GM12878 (cell line): ENCODE data around the gene DYNC1LI1. TPM values are rescaled to one million over a fixed set of nuclear protein-coding genes. Genes with fewer than 3 reads are reported as not detected.

Source experiments
- ATAC-seq: fragments of 200-7000 bp; cut with Tn5 transposase; 3 replicates; pipeline ENCODE4 v1.9.1; 2020; ENCODE audit warnings: mild to moderate bottlenecking, moderate library complexity
- BruUV-seq: library from RNA; stranded (reverse); fragments of 400-500 nt; replicated peaks from 2 replicates; lab custom pipeline; 2021; lab: Mats Ljungman, UMichigan
- CTCF ChIA-PET: fragments of 300-600 bp; sonication (Branson Sonifier 250); formaldehyde crosslinking; extraction: SDS; loops from one replicate; lab custom pipeline; 2021; ENCODE audit warnings: inconsistent platforms; lab: Yijun Ruan, JAX
- POLR2A ChIA-PET: fragments of 350-600 bp; formaldehyde crosslinking; extraction: SDS; loops from one replicate; lab custom pipeline; 2021; ENCODE audit warnings: inconsistent platforms; lab: Charles Lee
- RAD21 ChIA-PET: fragments of 300-600 bp; sonication (Branson Sonifier 250); formaldehyde crosslinking; loops from one replicate; lab custom pipeline; 2023; ENCODE audit warnings: antibody characterized with exemption; ENCODE audit not compliant: unreplicated experiment; lab: Charles Lee
- SMC1A ChIA-PET: fragments of 300-600 bp; sonication (Branson Sonifier 250); formaldehyde crosslinking; loops from one replicate; lab custom pipeline; 2023; ENCODE audit not compliant: unreplicated experiment, uncharacterized antibody; lab: Charles Lee
- DNase-seq: peaks from one replicate; pipeline ENCODE4 v3.0.0-alpha.2; 2011; ENCODE audit warnings: low read depth, low spot score
- FAIRE-seq: peaks from 3 replicates; lab custom pipeline; 2011; peaks lifted over from hg19 to GRCh38; lab: Jason Lieb, UNC
- H2AFZ ChIP-seq: 2 replicates; pipeline ENCODE4 v1.6.0; 2011; ENCODE audit warnings: low read depth, low read length, control low read depth; ENCODE audit not compliant: control insufficient read depth
- H3K27ac ChIP-seq: 2 replicates; pipeline ENCODE4 v1.5.1; 2011; ENCODE audit warnings: control low read depth; ENCODE audit not compliant: control insufficient read depth, insufficient read depth
- H3K27me3 ChIP-seq, 2 experiments: replicated peaks in 1 of 2; 2 replicates each; pipeline versions ENCODE4 v1.6.0 to v1.6.1; 2011; ENCODE audit warnings: low read length in 1 of 2; ENCODE audit not compliant: control insufficient read depth in 2 of 2, insufficient read depth in 2 of 2
- H3K36me3 ChIP-seq, 2 experiments: 2 replicates each; pipeline ENCODE4 v1.5.1; 2011; ENCODE audit warnings: low read length in 1 of 2; ENCODE audit not compliant: control insufficient read depth in 2 of 2, insufficient read depth in 2 of 2
- H3K4me1 ChIP-seq: 2 replicates; pipeline ENCODE4 v1.6.1; 2011; ENCODE audit warnings: mild to moderate bottlenecking, low read length, moderate library complexity, mixed read lengths; ENCODE audit not compliant: control insufficient read depth, insufficient read depth
- H3K4me2 ChIP-seq: 2 replicates; pipeline ENCODE4 v1.6.0; 2011; ENCODE audit warnings: control low read depth; ENCODE audit not compliant: control insufficient read depth, insufficient read depth
- H3K4me3 ChIP-seq: fragments of 200-600 bp; sonication (generic); 2 replicates; pipeline ENCODE4 v1.5.1; 2016
- H3K79me2 ChIP-seq: 2 replicates; pipeline ENCODE4 v1.6.0; 2011; ENCODE audit warnings: low read length; ENCODE audit not compliant: control insufficient read depth, insufficient read depth
- H3K9ac ChIP-seq: 2 replicates; pipeline ENCODE4 v1.8.0; 2011; ENCODE audit warnings: low read length, control low read depth, mixed read lengths; ENCODE audit not compliant: control insufficient read depth, insufficient read depth
- H3K9me3 ChIP-seq: replicated peaks from 3 replicates; pipeline ENCODE4 v1.5.1; 2011; ENCODE audit warnings: mild to moderate bottlenecking, low read length; ENCODE audit not compliant: control insufficient read depth, insufficient read depth
- H4K20me1 ChIP-seq: 2 replicates; pipeline ENCODE4 v1.6.0; 2011; ENCODE audit not compliant: control insufficient read depth, insufficient read depth
- BACH1 ChIP-seq: fragments of 450-650 bp; IDR thresholded peaks from 2 replicates; pipeline ENCODE4 v1.6.1; 2017; ENCODE audit warnings: mild to moderate bottlenecking, borderline replicate concordance
- EED ChIP-seq: sonication (generic); IDR thresholded peaks from 2 replicates; pipeline ENCODE4 v1.6.1; 2016; ENCODE audit warnings: antibody characterized with exemption, low read depth
- LARP7 ChIP-seq: fragments of 450-650 bp; IDR thresholded peaks from 2 replicates; pipeline ENCODE4 v1.6.1; 2017; ENCODE audit warnings: mild to moderate bottlenecking
- MEF2A ChIP-seq: IDR thresholded peaks from 2 replicates; pipeline ENCODE4 v1.6.1; 2011; ENCODE audit warnings: low read depth, mild to moderate bottlenecking, low read length, moderate library complexity; ENCODE audit not compliant: insufficient read depth
- MYC ChIP-seq: IDR thresholded peaks from 2 replicates; pipeline ENCODE4 v1.6.1; 2011; ENCODE audit warnings: mild to moderate bottlenecking, low read length, moderate library complexity, inconsistent platforms; ENCODE audit not compliant: insufficient read depth, insufficient replicate concordance, insufficient read length, severe bottlenecking
- NRF1 ChIP-seq: conservative IDR thresholded peaks from 2 replicates; pipeline ENCODE4 v1.6.1; 2011; ENCODE audit warnings: mild to moderate bottlenecking, low read depth, low read length, improper control_type of control experiment
- RCOR1 ChIP-seq: conservative IDR thresholded peaks from 2 replicates; pipeline ENCODE4 v1.6.1; 2012; ENCODE audit warnings: low read depth, low read length, improper control_type of control experiment
- SMAD1 ChIP-seq: fragments of 450-650 bp; IDR thresholded peaks from 2 replicates; pipeline ENCODE4 v1.6.1; 2018; ENCODE audit warnings: mild to moderate bottlenecking, low read depth; ENCODE audit not compliant: partially characterized antibody
- SP1 ChIP-seq: IDR thresholded peaks from one replicate; pipeline ENCODE4 v1.6.1; 2011; ENCODE audit warnings: low read depth, low read length
- ZNF24 ChIP-seq: fragments of 450-650 bp; IDR thresholded peaks from 2 replicates; pipeline ENCODE4 v1.6.1; 2017; ENCODE audit warnings: antibody characterized with exemption, mild to moderate bottlenecking
- ZNF622 ChIP-seq: fragments of 450-650 bp; IDR thresholded peaks from 2 replicates; pipeline ENCODE4 v1.6.1; 2017; ENCODE audit warnings: mild to moderate bottlenecking, inconsistent platforms
- WGBS: methylation state at CpG from one replicate; pipeline ENCODE4 v1.1.6; 2016; ENCODE audit warnings: low lambda C conversion rate; ENCODE audit not compliant: insufficient replicate concordance, insufficient coverage; ENCODE audit errors: missing lambda C conversion rate; 5-methylcytosine and 5-hydroxymethylcytosine counted together
- in situ Hi-C: fragments of 300-500 bp; cut with MboI; formaldehyde crosslinking; loops from 9 replicates; pipeline ENCODE4 v1.14.3; 2018; ENCODE audit warnings: mixed read lengths
- intact Hi-C: fragments of 100-400 bp; cut with micrococcal nuclease; formaldehyde crosslinking; loops from one replicate; pipeline ENCODE4 v1.14.2; 2022; ENCODE audit not compliant: unreplicated experiment
- polyA plus RNA-seq, 11 experiments: library from polyadenylated mRNA; depleted of rRNA in 4 of 11; unstranded in 6 of 11; stranded (reverse) in 5 of 11; fragments of >200 nt; fragmentation: Nextera tagmentation in 4 of 11; fragmentation: Illumina TruSeq in 1 of 11; extraction: Ambion mirVana in 4 of 11; extraction: Trizol in 1 of 11; gene quantifications; 1 replicate in 1 of 11; 2 replicates in 10 of 11; pipeline versions ENCODE4 v1.2.1 to v1.2.3, GENCODE V29; 2011 to 2016; ENCODE audit warnings: inconsistent platforms in 2 of 11, missing spikeins in 2 of 11, low read depth in 1 of 11
- total RNA-seq, 4 experiments: library from RNA; depleted of rRNA in 3 of 4; stranded (reverse); fragments of >200 nt in 3 of 4; fragmentation: Illumina TruSeq in 1 of 4; extraction: Trizol in 1 of 4; gene quantifications; 2 replicates each; pipeline versions ENCODE4 v1.2.1 to v1.2.3, GENCODE V29; 2013 to 2021
- TF ChIP-seq, protein P1 (sequence below): fragments of 450-650 bp; IDR thresholded peaks from 2 replicates; pipeline ENCODE4 v1.6.1; 2017; ENCODE audit warnings: antibody characterized with exemption, mild to moderate bottlenecking, moderate library complexity

The DYNC1LI1 gene
- total and polyA plus RNA-seq, 10 of the 15 experiments (the other 5 are each of a cell fraction or from before 2014, with no cell fraction given): 11.5 to 51.7 (median 32.0) TPM

DNA sequence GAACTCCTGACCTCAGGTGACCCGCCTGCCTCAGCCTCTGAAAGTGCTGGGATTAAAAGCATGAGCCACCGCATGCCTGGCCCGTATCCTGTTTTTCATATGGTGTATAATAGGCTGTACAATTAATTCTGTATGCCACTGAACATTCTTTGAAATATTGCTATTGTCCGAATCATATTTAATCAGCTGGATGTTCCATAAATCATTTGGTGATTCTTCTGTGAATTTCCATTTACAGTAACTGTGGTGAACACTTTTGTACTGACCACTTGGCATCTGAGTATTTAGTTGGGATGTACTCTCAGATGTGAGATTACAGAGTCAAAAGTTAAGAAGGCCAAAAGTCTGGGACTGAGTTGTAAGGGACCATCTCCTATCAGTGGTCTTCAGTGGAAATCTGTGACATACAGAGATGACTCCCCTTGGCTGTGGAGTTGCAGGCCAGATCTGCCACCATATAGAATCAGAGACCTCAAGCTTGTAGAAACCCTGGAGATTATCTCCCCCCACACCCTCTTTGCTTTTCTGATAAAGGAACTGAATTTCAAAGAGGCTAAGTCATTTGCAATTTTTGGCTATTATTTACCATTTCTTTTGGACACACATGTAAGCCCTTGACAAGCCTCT is 25.7 kb upstream of the DYNC1LI1 start (continued):
- TF ChIP-seq BACH1: no peak
- no peak for TF ChIP-seq ZNF24

GRCh38 chr3:32595323-32595722 is 24.7 kb upstream of the DYNC1LI1 start:
- no peaks in the 10 kb centered on the region for H3K9me3 ChIP-seq
- 50% methylated on average over 2 of the region's 2 CpGs for WGBS
- no peaks in the 10 kb centered on the region for H3K36me3 ChIP-seq
- POLR2A ChIA-PET: no interaction called here
- H3K4me2 ChIP-seq: no peak overlapping the region
- H3K4me3 ChIP-seq: no peak overlapping the region
- DNase-seq: no peak
- no peak overlapping the region for H3K9ac ChIP-seq
- 0 out of 4 replicates have a peak, but pooled peaks cover 0 to 3% of the 10 kb centered on the region in 2 experiments for H3K27me3 ChIP-seq
- no peak for FAIRE-seq
- BruUV-seq: no TSS peak
- no peaks in the 10 kb centered on the region for H3K4me1 ChIP-seq
- SMC1A ChIA-PET: no interaction called here
- in situ Hi-C loops: no loop called here
- TF ChIP-seq EED (no peak), RCOR1 (no peak), MYC (no peak), LARP7 (no peak), MEF2A (no peak), SP1 (no peak), SMAD1 (no peak), NRF1 (no peak), ZNF622 (no peak)
- TF ChIP-seq, protein P1, sequence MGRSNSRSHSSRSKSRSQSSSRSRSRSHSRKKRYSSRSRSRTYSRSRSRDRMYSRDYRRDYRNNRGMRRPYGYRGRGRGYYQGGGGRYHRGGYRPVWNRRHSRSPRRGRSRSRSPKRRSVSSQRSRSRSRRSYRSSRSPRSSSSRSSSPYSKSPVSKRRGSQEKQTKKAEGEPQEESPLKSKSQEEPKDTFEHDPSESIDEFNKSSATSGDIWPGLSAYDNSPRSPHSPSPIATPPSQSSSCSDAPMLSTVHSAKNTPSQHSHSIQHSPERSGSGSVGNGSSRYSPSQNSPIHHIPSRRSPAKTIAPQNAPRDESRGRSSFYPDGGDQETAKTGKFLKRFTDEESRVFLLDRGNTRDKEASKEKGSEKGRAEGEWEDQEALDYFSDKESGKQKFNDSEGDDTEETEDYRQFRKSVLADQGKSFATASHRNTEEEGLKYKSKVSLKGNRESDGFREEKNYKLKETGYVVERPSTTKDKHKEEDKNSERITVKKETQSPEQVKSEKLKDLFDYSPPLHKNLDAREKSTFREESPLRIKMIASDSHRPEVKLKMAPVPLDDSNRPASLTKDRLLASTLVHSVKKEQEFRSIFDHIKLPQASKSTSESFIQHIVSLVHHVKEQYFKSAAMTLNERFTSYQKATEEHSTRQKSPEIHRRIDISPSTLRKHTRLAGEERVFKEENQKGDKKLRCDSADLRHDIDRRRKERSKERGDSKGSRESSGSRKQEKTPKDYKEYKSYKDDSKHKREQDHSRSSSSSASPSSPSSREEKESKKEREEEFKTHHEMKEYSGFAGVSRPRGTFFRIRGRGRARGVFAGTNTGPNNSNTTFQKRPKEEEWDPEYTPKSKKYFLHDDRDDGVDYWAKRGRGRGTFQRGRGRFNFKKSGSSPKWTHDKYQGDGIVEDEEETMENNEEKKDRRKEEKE: no peak
- H3K79me2 ChIP-seq: no peaks in the 10 kb centered on the region
- H2AFZ ChIP-seq: no peak overlapping the region
- intact Hi-C loops: no loop called here
- CTCF ChIA-PET: no interaction called here
- no peaks in the 10 kb centered on the region for H4K20me1 ChIP-seq
- RAD21 ChIA-PET: no interaction called here
- no peak overlapping the region for H3K27ac ChIP-seq
- no peak for ATAC-seq
